Measurements from ENCODE around the gene FAM53A. TPM values are rescaled to one million over a fixed set of nuclear protein-coding genes. Genes with fewer than 3 reads are reported as not detected.
"Not testable (repeated sequence)": the region's sequence is repeated elsewhere in the genome, so short reads cannot be mapped to it uniquely, and the experiment has no call there.

Gene FAM53A
- total RNA-seq, 1 experiment from 2014 or later = 0.51 TPM

DNA sequence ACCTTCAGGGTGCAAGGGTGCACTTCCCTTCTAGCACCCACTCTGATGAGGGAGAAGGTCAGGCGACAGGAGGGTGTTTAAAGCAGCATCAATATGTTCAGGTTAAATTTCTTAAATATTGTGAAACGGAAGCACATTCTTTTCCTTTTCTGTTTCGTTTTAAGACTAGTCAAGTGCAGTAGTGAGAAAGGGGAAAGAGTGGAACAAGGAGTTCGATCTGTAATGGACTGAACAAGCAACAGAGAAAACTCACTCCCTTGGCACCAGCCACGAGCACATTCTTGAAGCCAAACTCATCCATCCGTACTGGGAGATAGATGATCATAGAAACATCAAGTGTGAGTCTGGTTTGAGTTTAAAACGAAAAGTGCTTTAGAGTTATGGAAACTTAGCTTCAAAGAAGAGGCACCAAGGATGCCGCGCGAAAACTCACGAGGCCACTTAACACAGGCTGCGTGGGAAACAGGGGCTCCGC is 815 bp downstream of the FAM53A start:
- Histone ChIP-seq H3K36me3 (no peaks in the 10 kb centered on the region), H3K27ac (no peak overlapping the region), H3K4me1 (0 out of 2 replicates have a peak, but pooled peaks cover 6% of the 10 kb centered on the region), H3K27me3 (no peaks in the 10 kb centered on the region; the same call in 1 of the 2 replicates), H3K4me3 (peak overlapping the region; percentile 57), H3K9me3 (replicated peaks) (no peaks in the 10 kb centered on the region)
- no peak for DNase-seq

DNA sequence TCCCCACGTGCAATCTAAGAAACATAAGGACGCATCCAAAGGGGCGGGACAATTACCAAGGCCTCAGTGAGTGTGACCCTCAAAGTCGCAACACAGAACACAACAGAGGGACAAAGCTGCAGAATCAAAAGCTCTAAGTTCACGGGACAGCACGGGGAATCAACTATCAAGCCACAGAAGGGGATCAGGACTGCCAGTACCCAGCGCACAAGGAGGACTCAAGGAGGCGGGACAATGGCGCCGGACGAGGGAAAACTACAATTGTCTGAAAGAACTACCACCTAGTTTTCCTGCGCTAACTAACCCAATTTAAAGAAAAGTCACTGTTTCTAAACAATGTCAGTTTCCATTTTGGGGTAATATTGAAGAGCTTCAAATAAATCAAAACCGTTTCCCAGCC is 1.3 kb downstream of the FAM53A start:
- H3K27ac ChIP-seq = no peak overlapping the region
- no peak for DNase-seq

DNA sequence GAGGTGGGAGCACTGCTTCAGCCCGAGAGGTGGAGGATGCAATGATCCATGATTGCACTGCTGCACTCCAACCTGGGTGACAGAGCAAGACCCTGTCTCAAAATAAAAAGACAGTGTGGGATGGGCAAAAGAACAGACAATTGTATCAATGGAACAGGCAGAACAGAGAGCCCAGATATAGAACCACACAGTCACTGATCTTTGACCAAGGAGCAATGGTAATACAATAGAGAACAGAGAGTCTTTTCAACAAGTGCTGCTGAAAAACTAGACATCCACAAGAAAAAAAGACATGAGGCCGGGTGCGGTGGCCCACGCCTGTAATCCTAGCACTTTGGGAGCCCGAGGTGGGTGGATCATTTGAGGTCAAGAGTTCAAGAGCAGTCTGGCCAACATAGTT is 5.9 kb downstream of the FAM53A start:
- no peak for DNase-seq
- H3K27ac ChIP-seq = no peak overlapping the region
- H3K9me3 ChIP-seq (replicated peaks) = no peaks in the 10 kb centered on the region
- H3K36me3 ChIP-seq = no peaks in the 10 kb centered on the region
- H3K27me3 ChIP-seq = peaks cover 3% of the 10 kb centered on the region
- H3K4me1 ChIP-seq = 0 out of 2 replicates have a peak, but pooled peaks cover 2% of the 10 kb centered on the region
- H3K4me3 ChIP-seq = no peak overlapping the region

More for the DNA sequence above, 1.3 kb downstream of the FAM53A start:
- 0 out of 2 replicates have a peak, but pooled peaks cover 6% of the 10 kb centered on the region for H3K4me1 ChIP-seq
- no peaks in the 10 kb centered on the region for H3K9me3 ChIP-seq (replicated peaks)
- no peak overlapping the region for H3K4me3 ChIP-seq
- no peaks in the 10 kb centered on the region; the same call in 1 of the 2 replicates for H3K27me3 ChIP-seq
- no peaks in the 10 kb centered on the region for H3K36me3 ChIP-seq

DNA sequence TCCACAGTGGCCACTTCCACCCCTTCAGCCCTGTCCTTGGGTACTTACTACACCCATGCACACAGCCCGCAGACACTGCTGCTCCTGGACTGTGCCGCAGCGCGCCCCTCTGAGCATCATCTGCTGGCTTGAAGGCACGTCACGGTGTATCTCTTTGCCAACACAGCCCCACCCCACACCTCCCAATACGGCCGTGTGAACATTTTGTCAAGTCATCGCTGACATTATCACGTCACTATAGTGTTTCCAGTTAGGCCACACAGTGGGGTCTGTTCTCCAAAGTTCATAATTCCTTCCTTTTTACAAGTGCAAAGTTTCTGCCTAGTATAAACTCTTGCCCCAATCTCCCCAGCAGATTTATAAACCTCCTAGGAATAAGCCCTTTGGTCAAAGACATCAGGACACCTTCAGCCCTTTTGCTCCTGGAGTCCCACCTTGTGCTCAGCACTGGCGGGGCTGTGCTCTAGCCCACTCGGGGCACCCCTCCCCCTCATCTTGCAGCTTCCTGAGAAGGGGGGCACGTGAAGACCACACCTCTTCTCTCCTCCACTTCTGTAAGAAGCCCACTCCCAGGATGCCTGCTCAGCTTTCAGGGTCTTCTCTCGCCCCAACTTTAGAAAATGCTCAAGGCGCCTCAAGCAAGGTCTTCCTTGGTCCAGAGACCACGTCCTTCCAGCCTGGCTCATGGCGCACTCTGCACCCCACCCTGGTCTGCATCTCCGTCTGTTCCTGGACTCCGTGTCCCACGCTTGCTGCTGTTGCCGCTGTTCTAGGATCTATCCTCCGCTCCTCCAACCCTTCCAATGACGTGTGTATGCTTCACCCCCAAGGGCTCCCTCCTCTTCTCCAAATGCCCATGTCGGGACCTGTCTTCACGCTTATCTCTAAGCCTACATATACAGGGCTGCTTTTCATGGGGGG is 7.2 kb downstream of the FAM53A start:
- Histone ChIP-seq H3K4me3 (no peak overlapping the region), H3K27ac (no peak overlapping the region)

DNA sequence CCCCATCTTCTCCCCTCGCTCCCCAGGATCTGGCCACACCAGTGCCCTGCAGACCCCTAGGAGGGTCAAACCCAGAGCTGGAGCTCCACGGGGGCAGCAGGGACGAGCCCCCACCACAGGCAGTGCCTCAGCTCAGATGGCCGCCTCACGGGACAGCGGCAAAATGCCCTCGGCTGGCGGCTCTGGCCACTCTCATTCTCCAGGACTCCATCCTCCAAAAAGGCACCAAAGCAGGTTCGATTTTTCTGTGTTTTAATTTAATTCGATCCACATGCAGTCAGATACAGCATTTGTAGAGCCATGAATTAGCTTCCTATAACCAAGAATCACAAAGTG is 8.3 kb downstream of the FAM53A start:
- no peaks in the 10 kb centered on the region for H3K4me1 ChIP-seq
- no peak overlapping the region for H3K27ac ChIP-seq

More for the DNA sequence above, 7.2 kb downstream of the FAM53A start:
- H3K4me1 ChIP-seq = no peaks in the 10 kb centered on the region
- DNase-seq = no peak
- H3K27me3 ChIP-seq = peaks cover 3% of the 10 kb centered on the region; the same call in 1 of the 2 replicates
- H3K36me3 ChIP-seq = no peaks in the 10 kb centered on the region
- no peaks in the 10 kb centered on the region for H3K9me3 ChIP-seq (replicated peaks)

DNA sequence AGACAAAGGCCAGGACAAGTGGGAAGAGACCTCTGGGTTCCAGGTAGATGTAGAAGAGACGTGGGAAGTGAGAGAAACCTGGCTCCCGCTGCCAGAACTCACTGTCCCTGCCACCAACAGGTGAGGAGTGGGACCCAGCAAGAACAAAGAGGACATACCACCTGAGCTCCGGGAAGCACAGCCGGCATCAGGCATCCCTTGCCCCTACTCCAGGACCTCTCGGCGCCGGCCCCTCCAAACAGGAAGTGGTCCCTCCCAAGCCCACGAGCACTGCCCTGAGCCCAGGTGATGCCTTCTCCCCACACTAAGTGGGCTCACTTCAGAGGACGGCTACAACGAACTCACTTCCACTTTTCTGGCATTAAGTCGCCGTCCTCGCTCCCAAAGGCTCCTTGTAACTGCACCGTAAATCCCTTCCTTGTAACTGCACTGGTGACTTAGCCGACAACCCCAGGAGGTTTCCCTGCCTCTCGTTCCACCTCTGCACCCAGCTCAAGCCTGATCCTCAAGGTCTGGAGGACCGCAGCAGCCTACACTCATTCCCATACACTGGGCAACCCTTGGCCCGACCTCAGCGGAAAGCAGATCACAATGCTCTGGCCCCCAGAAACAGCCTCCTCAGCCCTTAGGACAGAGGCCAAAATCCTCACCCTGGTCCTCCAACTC is 8.8 kb downstream of the FAM53A start:
- no peak for DNase-seq
- Histone ChIP-seq H3K4me1 (no peaks in the 10 kb centered on the region), H3K36me3 (no peaks in the 10 kb centered on the region), H3K27ac (no peak overlapping the region), H3K9me3 (replicated peaks) (no peaks in the 10 kb centered on the region), H3K27me3 (peaks cover 3% of the 10 kb centered on the region; the same call in 1 of the 2 replicates), H3K4me3 (no peak overlapping the region)

More for the DNA sequence above, 8.3 kb downstream of the FAM53A start:
- H3K9me3 ChIP-seq (replicated peaks) = no peaks in the 10 kb centered on the region
- no peaks in the 10 kb centered on the region for H3K36me3 ChIP-seq
- no peak overlapping the region for H3K4me3 ChIP-seq
- DNase-seq = no peak
- H3K27me3 ChIP-seq = peaks cover 3% of the 10 kb centered on the region; the same call in 1 of the 2 replicates

DNA sequence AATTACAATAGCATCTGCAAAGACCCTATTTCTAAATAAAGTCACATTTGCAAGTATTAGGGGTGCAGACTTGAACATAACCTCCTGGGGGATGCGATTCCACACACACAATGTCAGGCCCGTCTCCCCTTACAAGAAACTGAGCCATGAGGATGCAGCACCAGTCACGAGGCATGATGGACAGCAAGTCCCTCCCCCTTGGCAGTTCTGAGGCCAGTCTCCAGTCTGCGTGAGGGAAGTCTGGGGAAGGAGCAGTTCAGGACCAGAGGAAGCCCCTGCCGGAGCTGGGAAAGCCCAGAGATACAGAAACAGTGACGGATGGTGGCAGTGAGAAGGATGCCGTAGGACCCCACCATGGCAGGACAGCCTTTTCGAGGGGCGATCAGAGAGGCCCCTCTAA is 9.4 kb downstream of the FAM53A start:
- Histone ChIP-seq H3K9me3 (replicated peaks) (no peaks in the 10 kb centered on the region), H3K36me3 (no peaks in the 10 kb centered on the region), H3K4me1 (no peaks in the 10 kb centered on the region), H3K4me3 (no peak overlapping the region), H3K27me3 (peaks cover 3% of the 10 kb centered on the region; the same call in 1 of the 2 replicates), H3K27ac (no peak overlapping the region)
- no peak for DNase-seq

DNA sequence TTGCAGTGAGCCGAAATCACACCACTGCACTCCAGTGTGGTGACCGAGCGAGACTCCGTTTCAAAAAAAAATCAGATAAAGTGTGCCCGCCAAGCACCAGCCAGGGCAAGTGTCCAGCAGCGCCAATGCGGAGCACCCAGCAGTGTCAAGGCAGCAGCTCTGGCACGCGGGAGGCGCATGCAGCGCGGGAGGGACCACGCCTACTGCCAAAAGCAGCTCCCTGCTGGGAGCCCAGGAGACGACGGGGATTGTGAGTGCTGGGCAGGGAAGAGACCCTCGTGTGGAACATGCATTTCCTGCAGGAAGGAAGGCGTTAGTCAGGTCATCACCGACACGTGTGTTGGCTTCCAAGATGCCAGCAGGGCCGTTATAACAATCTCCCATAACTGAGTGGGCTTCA is 10.4 kb downstream of the FAM53A start:
- no peaks in the 10 kb centered on the region for H3K4me1 ChIP-seq
- H3K36me3 ChIP-seq = no peaks in the 10 kb centered on the region
- no peaks in the 10 kb centered on the region for H3K9me3 ChIP-seq (replicated peaks)
- no peak for DNase-seq
- peaks cover 3% of the 10 kb centered on the region; the same call in 1 of the 2 replicates for H3K27me3 ChIP-seq
- H3K4me3 ChIP-seq = no peak overlapping the region
- no peak overlapping the region for H3K27ac ChIP-seq

DNA sequence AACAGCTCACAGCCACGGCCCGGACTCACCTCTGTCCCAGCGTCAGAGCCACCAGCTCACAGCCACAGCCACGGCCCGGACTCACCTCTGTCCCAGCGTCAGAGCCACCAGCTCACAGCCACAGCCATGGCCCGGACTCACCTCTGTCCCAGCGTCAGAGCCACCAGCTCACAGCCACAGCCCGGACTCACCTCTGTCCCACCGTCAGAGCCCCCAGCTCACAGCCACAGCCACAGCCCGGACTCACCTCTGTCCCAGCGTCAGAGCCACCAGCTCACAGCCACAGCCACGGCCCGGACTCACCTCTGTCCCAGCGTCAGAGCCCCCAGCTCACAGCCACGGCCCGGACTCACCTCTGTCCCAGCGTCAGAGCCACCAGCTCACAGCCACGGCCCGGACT is 13.1 kb downstream of the FAM53A start:
- H3K27ac ChIP-seq; H3K4me3 ChIP-seq; H3K9me3 ChIP-seq (replicated peaks); H3K4me1 ChIP-seq; DNase-seq; H3K36me3 ChIP-seq; H3K27me3 ChIP-seq: not testable (repeated sequence)

DNA sequence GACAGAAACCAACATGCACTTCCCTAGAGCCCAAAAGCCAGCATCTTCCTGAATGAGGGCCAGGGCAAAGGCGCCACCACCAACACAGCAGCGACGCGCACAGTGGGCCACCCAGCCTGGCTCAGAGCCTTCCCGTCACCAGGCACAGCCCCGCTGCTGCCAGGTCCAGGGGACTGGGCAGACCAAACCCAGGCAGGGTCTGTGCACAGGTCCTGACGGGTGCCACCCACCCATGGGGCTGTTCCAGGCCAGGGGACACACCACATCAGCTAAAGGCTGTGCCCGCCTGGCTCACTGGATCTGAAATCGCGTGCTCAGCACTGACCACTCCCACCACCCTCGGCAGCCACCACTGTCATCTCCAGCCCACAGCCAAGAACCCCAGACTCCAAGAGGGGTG is 13.8 kb downstream of the FAM53A start:
- DNase-seq = no peak
- Histone ChIP-seq H3K36me3 (no peaks in the 10 kb centered on the region), H3K4me1 (no peaks in the 10 kb centered on the region), H3K9me3 (replicated peaks) (no peaks in the 10 kb centered on the region), H3K27ac (no peak overlapping the region), H3K4me3 (no peak overlapping the region), H3K27me3 (0 out of 2 replicates have a peak, but pooled peaks cover 3% of the 10 kb centered on the region)

DNA sequence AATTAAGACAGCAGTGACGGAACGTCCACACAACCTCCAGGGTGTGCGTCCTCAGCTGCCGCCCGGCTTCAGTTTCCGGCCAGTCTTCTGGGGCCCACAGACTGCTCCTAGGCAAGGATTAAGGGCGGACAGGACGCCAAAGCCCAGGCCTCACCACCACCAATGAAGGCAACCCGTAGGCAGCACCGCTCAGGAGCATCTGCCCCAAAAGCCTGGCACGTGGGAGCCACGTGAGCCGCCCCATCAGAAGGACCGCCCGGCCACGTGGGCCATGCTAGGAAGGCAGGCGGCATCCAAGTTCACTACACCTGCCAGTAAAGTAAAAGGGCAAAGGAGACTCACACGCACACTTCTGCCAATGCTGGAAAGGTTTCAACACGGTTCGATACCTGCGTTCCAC is 14.3 kb downstream of the FAM53A start:
- DNase-seq = no peak
- H3K4me3 ChIP-seq = no peak overlapping the region
- no peaks in the 10 kb centered on the region for H3K4me1 ChIP-seq
- no peak overlapping the region for H3K27ac ChIP-seq
- no peaks in the 10 kb centered on the region for H3K36me3 ChIP-seq
- 0 out of 2 replicates have a peak, but pooled peaks cover 1% of the 10 kb centered on the region for H3K27me3 ChIP-seq
- no peaks in the 10 kb centered on the region for H3K9me3 ChIP-seq (replicated peaks)

DNA sequence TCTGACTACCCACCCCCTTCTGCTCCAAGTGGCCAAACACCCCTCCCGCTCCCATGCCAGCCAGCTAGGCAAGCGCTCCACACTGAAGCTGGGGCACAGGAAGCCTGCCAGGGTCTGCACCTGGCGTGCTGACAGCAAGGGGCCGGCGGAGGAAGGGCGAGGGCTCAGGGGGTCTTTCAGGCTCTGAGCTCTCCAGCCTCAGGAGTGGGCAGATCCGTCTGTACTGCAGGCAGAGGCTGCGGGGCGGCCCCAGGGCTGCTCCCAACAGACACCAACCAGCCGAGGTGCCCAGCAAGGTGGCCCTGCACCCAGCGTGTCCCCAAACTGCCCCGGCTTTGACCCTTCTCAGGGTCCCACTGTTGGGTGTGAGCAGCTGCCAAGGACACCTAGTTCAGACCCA is 14.8 kb downstream of the FAM53A start:
- Histone ChIP-seq H3K4me3 (no peak overlapping the region), H3K4me1 (no peaks in the 10 kb centered on the region), H3K27ac (no peak overlapping the region), H3K27me3 (no peaks in the 10 kb centered on the region), H3K9me3 (replicated peaks) (no peaks in the 10 kb centered on the region), H3K36me3 (no peaks in the 10 kb centered on the region)
- DNase-seq = no peak

DNA sequence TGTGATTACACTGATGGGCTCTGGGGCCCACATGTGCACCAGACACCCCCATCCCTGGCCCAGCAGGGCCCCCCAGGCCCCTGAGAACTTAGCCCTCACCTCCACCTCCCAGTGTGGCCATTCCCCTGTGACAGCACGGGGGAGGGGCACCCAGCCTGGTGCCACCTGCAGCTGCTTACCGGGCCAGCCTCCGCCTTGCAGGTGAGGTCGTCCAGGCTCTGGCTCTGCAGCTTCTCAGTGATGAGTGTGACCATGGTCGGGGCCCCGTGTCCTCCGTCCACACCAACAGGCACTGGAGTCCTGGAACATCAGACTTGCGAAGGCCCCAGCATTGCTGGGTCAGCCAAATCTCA is 15.6 kb downstream of the FAM53A start:
- Histone ChIP-seq H3K9me3 (replicated peaks) (no peaks in the 10 kb centered on the region), H3K36me3 (no peaks in the 10 kb centered on the region), H3K27ac (no peak overlapping the region), H3K4me1 (no peaks in the 10 kb centered on the region), H3K27me3 (no peaks in the 10 kb centered on the region), H3K4me3 (no peak overlapping the region)
- DNase-seq = no peak

DNA sequence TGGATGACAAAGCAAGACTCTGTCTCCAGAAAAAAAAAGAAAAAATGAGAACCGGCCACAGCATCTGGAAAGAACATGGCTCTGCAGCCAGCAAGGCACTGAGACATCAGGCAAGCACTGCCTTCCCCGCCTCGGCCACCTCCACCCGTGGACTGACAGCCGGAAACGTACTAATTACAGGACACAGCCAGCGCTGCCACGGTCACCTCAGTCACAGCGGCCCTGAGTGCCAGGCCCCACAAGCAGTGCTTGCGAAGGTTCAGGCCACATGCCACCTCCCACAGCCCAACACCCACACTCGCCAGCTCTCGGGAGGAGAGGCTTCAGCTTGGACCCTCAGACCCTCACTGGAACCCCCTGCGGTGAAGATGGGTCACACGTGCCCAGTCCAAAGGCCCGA is 16.8 kb downstream of the FAM53A start:
- no peak for DNase-seq
- no peaks in the 10 kb centered on the region for H3K36me3 ChIP-seq
- H3K9me3 ChIP-seq (replicated peaks) = no peaks in the 10 kb centered on the region
- no peak overlapping the region for H3K4me3 ChIP-seq
- H3K27ac ChIP-seq = no peak overlapping the region
- no peaks in the 10 kb centered on the region for H3K27me3 ChIP-seq
- no peaks in the 10 kb centered on the region for H3K4me1 ChIP-seq

DNA sequence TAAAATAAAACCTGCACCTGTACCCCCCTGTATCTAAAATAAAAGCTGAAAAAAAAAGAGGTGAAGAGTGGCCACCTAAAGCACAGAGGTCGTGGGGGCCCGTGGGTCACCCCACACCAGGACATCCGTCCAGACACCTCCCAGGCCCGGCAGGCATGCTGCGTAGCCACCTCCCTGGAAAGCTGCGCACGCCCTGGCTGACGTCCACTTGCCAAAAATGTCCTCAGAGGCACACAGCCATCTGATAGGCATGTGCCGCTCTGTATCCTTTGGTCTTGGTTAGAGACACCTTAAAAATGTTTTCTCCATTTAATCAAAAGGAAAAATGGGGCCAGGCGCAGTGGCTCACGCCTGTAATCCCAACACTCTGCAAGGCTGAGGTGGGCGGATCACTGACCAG is 17.7 kb downstream of the FAM53A start:
- Histone ChIP-seq H3K4me3 (no peak overlapping the region), H3K27ac (no peak overlapping the region), H3K36me3 (no peaks in the 10 kb centered on the region), H3K4me1 (no peaks in the 10 kb centered on the region), H3K27me3 (no peaks in the 10 kb centered on the region), H3K9me3 (replicated peaks) (no peaks in the 10 kb centered on the region)
- no peak for DNase-seq

Measured in SJCRH30 (cell line).